ENCODE results near the gene CYB5R4.

CYB5R4 gene

DNA sequence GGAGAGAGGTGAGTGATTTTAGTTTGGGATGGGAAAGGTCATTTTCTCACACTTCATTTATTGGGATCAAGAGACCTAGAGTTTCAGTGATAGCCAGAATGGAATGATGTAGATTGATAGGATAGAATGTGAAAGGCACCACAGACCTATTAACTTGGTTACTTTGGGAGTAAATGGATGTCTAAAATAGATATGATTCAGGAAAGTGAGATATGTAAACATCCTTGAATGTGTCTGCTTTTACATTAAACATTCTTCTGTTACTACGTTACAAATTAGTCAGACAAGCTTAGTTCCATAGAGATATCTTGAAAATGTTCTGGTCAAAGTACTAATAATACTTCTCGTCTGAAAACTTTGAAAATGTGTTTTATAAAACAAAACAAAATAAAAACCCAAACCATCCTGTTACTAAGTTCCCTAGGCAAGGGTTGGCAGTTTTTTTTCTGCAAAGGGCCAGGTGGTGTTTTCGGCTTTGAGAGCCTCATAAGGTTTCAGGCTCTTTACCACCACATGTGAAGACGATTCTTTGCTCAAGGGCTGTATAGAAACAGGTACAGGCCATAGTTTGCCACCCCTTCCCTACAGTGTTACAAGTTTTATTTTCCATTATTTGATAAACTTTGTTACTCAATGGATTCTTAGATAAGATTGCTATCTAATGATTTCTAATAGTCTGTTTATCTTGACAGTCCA, 3.4 kb downstream of the CYB5R4 start:
- Histone ChIP-seq H3K4me1 (ENCODE audit: insufficient read depth, low read length, poor library complexity, severe bottlenecking) (peaks cover 33% of the 10 kb centered on the region), H2AFZ (ENCODE audit: low read length) (no peak overlapping the region), H3K27me3 (ENCODE audit: insufficient read depth, low read length, poor library complexity, severe bottlenecking) (no peaks in the 10 kb centered on the region), H3K36me3 (ENCODE audit: insufficient read depth, low read length) (peaks cover 35% of the 10 kb centered on the region; the same call in 1 of the 2 replicates), H4K20me1 (ENCODE audit: insufficient read depth, low read length, poor library complexity, severe bottlenecking) (peaks cover 32% of the 10 kb centered on the region), H3K4me3 (ENCODE audit: low read length, poor library complexity, severe bottlenecking) (peak overlapping the region; percentile 92), H3K9me2 (replicated peaks; ENCODE audit: low read depth, low read length) (no peaks in the 10 kb centered on the region), H3K79me2 (ENCODE audit: insufficient read depth, low read length) (peaks cover 50% of the 10 kb centered on the region), H3K9me3 (ENCODE audit: insufficient read depth, low read depth, low read length) (peaks cover 12% of the 10 kb centered on the region; the same call in 1 of the 2 replicates), H3K4me2 (ENCODE audit: low read depth, low read length, poor library complexity, severe bottlenecking) (peak overlapping the region; percentile 80), H3K9ac (ENCODE audit: low read depth, low read length, poor library complexity, severe bottlenecking) (peak overlapping the region; percentile 15), H3F3A (ENCODE audit: low read depth) (no peaks in the 10 kb centered on the region)
- TF ChIP-seq EZH2phosphoT487 (IDR thresholded peaks at IDR 0.05; ENCODE audit: borderline replicate concordance): no peak
- TF ChIP-seq, protein P1, sequence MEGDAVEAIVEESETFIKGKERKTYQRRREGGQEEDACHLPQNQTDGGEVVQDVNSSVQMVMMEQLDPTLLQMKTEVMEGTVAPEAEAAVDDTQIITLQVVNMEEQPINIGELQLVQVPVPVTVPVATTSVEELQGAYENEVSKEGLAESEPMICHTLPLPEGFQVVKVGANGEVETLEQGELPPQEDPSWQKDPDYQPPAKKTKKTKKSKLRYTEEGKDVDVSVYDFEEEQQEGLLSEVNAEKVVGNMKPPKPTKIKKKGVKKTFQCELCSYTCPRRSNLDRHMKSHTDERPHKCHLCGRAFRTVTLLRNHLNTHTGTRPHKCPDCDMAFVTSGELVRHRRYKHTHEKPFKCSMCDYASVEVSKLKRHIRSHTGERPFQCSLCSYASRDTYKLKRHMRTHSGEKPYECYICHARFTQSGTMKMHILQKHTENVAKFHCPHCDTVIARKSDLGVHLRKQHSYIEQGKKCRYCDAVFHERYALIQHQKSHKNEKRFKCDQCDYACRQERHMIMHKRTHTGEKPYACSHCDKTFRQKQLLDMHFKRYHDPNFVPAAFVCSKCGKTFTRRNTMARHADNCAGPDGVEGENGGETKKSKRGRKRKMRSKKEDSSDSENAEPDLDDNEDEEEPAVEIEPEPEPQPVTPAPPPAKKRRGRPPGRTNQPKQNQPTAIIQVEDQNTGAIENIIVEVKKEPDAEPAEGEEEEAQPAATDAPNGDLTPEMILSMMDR (conservative IDR thresholded peaks at IDR 0.05; ENCODE audit: low read length): no peak

DNA sequence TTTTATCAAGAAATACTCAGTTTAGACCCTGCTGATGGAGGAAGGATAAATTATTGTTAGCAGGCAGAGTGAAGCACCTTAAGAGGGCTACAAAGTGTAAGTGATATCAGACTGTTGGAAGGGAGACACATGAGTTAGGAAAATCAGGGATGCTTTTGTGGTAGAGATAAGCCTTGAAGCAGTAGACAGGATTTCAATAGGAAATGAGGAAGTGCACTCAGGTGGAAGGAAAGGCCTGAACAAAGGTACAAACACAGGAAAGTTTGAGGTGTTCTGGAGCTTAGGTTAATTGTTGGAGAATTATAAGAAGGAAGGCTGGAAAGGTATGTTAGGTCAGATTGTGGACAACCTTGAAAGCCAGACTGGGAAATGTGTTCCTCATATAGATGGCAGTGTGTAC, 7.6 kb downstream of the CYB5R4 start:
- no peaks in the 10 kb centered on the region for H3F3A ChIP-seq (ENCODE audit: low read depth)
- no peaks in the 10 kb centered on the region for H3K27me3 ChIP-seq (ENCODE audit: insufficient read depth, low read length, poor library complexity, severe bottlenecking)
- TF ChIP-seq, protein P1 (conservative IDR thresholded peaks at IDR 0.05; ENCODE audit: low read length): no peak
- TF ChIP-seq EZH2phosphoT487 (IDR thresholded peaks at IDR 0.05; ENCODE audit: borderline replicate concordance): no peak
- H3K79me2 ChIP-seq (ENCODE audit: insufficient read depth, low read length): peaks cover 36% of the 10 kb centered on the region; the same call in 1 of the 2 replicates
- H4K20me1 ChIP-seq (ENCODE audit: insufficient read depth, low read length, poor library complexity, severe bottlenecking): peaks cover 14% of the 10 kb centered on the region
- no peak overlapping the region for H3K9ac ChIP-seq (ENCODE audit: low read depth, low read length, poor library complexity, severe bottlenecking)
- no peak overlapping the region for H3K4me2 ChIP-seq (ENCODE audit: low read depth, low read length, poor library complexity, severe bottlenecking)
- H3K9me3 ChIP-seq (ENCODE audit: insufficient read depth, low read depth, low read length): peaks cover 15% of the 10 kb centered on the region; the same call in 1 of the 2 replicates
- H2AFZ ChIP-seq (ENCODE audit: low read length): no peak overlapping the region
- peaks cover 24% of the 10 kb centered on the region for H3K4me1 ChIP-seq (ENCODE audit: insufficient read depth, low read length, poor library complexity, severe bottlenecking)
- no peaks in the 10 kb centered on the region for H3K9me2 ChIP-seq (replicated peaks; ENCODE audit: low read depth, low read length)
- H3K36me3 ChIP-seq (ENCODE audit: insufficient read depth, low read length): peaks cover 48% of the 10 kb centered on the region; the same call in 1 of the 2 replicates
- no peak overlapping the region for H3K4me3 ChIP-seq (ENCODE audit: low read length, poor library complexity, severe bottlenecking)

DNA sequence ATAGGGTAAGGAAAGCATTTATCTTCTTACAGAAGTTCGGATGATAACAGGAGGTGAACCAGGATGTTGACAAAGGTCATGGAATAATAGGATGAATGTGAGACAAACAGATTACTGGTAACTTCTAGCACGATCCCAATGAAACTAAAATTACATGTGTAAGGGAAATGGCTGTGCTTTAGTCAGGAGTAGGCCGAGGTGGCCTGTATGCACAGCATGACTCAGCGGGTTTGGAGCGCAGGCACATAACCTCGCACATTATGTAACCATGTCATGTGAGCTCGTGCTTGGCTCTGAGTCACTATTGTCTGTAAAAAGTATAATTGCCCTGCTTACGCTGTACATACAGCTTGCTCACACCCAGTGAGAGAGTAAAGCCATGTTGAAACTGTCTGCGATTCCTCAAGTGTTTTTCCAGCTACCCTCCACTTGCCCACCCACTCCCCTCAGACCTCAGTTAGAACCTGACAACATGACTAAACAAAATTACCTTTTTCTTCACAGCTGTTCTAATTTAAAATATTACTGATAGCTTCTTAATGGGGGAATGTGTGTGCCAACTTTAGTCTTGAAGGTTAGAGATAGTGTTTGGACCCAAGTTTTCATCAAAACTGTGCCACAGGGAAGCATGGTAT, 8.2 kb downstream of the CYB5R4 start:
- H4K20me1 ChIP-seq (ENCODE audit: insufficient read depth, low read length, poor library complexity, severe bottlenecking): peaks cover 10% of the 10 kb centered on the region
- no peak overlapping the region for H2AFZ ChIP-seq (ENCODE audit: low read length)
- no peak for TF ChIP-seq EZH2phosphoT487 (IDR thresholded peaks at IDR 0.05; ENCODE audit: borderline replicate concordance)
- TF ChIP-seq, protein P1 (conservative IDR thresholded peaks at IDR 0.05; ENCODE audit: low read length): no peak
- no peak overlapping the region for H3K4me3 ChIP-seq (ENCODE audit: low read length, poor library complexity, severe bottlenecking)
- H3K9me2 ChIP-seq (replicated peaks; ENCODE audit: low read depth, low read length): no peaks in the 10 kb centered on the region
- H3K4me1 ChIP-seq (ENCODE audit: insufficient read depth, low read length, poor library complexity, severe bottlenecking): peaks cover 23% of the 10 kb centered on the region
- peaks cover 48% of the 10 kb centered on the region; the same call in 1 of the 2 replicates for H3K36me3 ChIP-seq (ENCODE audit: insufficient read depth, low read length)
- no peak overlapping the region for H3K4me2 ChIP-seq (ENCODE audit: low read depth, low read length, poor library complexity, severe bottlenecking)
- H3F3A ChIP-seq (ENCODE audit: low read depth): no peaks in the 10 kb centered on the region
- peaks cover 15% of the 10 kb centered on the region; the same call in 1 of the 2 replicates for H3K9me3 ChIP-seq (ENCODE audit: insufficient read depth, low read depth, low read length)
- peaks cover 30% of the 10 kb centered on the region; the same call in 1 of the 2 replicates for H3K79me2 ChIP-seq (ENCODE audit: insufficient read depth, low read length)
- H3K9ac ChIP-seq (ENCODE audit: low read depth, low read length, poor library complexity, severe bottlenecking): no peak overlapping the region
- H3K27me3 ChIP-seq (ENCODE audit: insufficient read depth, low read length, poor library complexity, severe bottlenecking): no peaks in the 10 kb centered on the region
